NCI-H146 treated with DMSO at 0.1 percent for 48 hours (cell line): ENCODE measurements around the gene ZNF599.

Source experiments
- DNase-seq: peaks from one replicate; lab custom pipeline; 2025; ENCODE audit not compliant: unreplicated experiment; lab: John Stamatoyannopoulos, UW

Gene ZNF599

GRCh38 chr19:34744896-34745690, 27.9 kb downstream of the ZNF599 start:
- DNase-seq: no peak

DNA sequence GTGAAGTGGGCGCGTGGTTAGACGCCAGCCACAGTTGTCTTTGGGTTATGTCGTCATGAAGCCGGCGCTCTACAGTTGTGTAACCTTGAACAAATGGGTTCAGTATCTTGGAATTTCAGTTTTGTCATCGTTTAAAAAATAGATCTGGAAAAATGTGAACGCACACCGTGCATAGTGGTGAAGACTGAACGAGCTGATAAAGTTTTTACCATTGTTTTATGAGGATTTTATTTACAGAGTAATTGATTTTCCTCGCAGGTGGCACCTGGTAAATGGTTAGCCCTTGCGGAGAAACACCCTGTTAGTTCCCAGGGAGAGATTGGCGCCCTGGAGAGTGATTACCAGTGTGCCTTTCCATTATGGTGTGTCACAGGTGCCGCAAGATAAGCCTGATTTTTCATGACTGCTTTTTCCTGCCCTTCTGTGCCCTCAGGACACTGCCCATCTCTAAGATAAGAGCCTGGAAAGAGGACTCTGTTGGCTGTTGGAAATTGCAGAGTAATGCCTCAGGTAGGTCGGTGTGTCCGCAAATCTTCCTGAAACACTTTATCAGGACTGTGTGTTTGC, 38.4 kb downstream of the ZNF599 start:
- DNase-seq: peak; percentile 63

DNA sequence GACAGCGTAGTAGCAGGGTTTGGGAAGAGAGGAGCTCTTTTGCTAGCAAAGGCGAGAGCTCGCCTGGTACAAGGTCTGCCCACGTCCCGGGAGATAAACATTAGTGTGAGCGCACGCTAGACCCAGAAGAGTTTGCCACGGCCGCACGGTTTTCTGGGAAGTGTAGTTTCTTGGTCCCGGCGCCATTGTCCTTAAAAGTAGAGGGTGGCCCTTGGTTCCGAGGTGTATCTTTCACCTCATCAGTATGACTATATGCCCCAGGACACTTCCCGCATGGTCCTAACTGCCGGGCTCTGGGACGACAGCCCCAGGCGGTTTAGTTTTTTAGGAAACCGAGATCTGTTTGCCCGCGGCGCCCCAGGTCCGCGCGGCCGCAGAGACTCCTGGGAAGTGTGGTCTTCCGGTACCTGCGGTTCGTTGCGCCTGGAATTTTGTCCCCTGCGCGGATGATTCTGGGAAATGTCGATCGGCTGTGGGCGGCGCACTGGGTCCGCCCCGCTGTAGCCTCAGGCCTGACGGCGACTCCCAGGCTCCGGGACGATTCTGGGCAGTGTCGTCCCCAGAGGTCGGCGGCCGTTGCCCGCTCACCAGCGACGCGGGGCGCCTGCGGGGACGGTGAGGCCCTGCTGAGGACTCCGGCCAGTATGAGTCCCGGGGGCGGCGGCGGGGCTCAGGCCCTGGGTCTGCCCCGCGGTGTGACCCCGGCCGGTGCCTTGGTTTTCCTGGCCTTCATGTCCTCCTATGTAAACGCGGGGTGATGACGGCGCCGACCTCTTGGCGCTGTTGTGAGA, 39.1 kb downstream of the ZNF599 start, which contains the start of gene ZNF181:
TSS of gene ZNF181 (plus strand) at position 498 of the 791 bp plus-strand sequence. CDS start 795 bp downstream, outside the sequence.
- DNase-seq: peak; percentile 92

DNA sequence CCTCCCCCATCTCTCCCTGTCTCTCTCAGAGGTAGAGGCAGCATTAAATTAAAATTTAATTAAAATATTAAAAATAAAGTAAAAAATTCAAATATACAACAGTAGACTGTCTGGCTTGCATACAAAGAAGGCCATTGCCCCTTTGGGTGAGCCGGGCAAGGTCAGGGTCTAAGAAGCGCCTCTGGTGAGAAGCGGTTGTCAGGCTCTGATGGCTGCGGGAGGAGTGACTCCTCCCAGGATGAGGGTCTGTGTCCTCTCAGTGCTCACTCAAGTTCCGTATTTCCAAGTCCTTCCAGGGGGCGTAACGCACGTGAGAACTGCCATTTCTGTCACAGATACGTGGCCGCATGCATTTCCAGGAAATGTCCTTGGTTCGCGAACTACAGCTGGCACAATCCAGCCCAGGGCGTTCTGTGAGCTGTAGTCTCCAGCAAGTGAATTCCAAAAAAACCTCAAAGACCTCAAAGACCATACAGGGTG, 39.7 kb downstream of the ZNF599 start:
- DNase-seq: peak; percentile 72

DNA sequence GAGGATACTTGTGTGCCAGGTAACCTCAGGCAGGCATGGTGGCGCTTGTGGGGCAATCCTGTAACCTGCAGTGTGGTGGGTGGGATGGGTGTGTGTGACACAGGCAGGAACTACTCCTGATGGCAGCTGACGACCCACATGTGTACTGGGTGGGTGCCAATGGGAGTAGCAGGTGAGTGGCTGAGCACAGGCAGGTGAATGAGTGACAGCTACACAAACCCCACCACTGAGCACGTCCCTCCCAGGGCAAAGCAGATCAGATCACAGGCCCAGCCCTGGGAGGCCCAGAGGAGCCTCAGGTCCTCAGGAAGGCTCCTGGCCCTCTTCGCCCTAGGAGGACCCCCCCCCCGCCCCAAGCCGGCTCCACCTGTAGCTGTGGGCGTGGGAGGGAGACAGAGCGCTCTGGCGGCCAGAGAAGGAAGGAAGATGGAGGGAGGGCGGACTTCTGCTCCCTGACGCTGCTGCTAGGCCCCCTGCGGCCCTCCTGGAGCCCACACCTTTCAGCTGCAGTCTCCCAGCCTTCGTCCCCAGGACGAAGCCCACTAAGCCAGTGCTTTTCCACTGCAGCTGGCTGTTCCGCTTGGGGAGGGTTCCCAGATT, 40.3 kb downstream of the ZNF599 start:
- no peak for DNase-seq

DNA sequence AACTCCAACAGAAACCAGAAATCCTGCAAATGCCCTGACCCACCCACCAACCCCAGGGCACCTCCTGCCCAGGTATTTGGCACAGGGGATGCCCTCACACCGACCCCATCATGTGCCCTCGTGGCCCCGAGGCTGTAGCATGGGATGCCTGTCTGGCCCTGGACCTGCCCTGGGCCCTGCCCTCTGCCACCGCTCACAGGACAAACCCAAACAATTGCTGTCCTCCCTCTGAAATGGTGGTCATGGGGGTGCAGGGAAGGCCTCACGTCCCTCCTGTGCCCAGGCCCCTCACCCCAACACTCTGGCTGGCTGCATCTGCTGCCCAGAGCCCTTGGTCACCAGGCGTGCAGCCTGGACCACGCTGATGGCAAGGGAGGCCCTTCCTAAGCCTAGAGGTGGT, 41.1 kb downstream of the ZNF599 start:
- DNase-seq: no peak

- DNase-seq: no peak
Observed at GRCh38 chr19:34731019-34731829, 41.8 kb downstream of the ZNF599 start.

DNA sequence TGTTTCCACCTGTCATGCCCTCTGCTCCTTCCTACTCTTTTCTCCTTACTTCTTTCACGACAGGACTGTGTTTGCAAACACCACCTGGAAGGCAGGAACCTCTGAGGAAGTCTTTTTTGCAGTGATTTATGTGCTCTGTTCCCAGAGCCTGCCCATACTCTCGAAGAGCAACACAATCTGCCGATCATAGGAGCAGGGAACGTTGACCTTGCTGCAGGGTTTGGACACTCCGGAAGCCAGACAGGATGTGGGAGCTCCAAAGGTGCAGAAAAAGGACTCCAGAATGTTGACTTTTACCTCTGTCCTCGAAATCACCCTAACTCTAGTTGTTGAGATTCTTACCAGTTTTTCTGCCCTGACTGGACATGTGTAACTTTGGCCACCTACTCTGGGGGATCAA, 47.6 kb downstream of the ZNF599 start:
- no peak for DNase-seq

- no peak for DNase-seq
Observed at GRCh38 chr19:34722353-34722752, 50.7 kb downstream of the ZNF599 start.

GRCh38 chr19:34715357-34715756, 57.7 kb downstream of the ZNF599 start:
- DNase-seq: no peak

DNA sequence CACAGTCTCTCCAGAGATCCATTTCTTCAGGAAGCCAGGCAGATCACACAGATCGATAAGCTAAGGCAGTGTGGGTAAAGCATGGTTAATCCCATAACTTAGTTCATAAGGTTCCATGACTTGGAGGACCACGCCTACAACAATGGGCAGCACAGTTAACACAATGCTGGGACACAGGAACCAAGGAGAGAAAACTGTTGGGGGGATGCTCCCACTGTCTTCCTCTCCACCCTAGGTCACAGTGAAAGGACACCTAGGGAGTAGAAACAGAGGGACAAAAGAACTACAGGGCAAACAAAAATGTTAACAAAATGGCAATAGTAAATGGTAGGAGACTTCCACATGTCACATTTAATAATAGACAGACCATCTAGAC, 59.8 kb downstream of the ZNF599 start:
- no peak for DNase-seq

DNA sequence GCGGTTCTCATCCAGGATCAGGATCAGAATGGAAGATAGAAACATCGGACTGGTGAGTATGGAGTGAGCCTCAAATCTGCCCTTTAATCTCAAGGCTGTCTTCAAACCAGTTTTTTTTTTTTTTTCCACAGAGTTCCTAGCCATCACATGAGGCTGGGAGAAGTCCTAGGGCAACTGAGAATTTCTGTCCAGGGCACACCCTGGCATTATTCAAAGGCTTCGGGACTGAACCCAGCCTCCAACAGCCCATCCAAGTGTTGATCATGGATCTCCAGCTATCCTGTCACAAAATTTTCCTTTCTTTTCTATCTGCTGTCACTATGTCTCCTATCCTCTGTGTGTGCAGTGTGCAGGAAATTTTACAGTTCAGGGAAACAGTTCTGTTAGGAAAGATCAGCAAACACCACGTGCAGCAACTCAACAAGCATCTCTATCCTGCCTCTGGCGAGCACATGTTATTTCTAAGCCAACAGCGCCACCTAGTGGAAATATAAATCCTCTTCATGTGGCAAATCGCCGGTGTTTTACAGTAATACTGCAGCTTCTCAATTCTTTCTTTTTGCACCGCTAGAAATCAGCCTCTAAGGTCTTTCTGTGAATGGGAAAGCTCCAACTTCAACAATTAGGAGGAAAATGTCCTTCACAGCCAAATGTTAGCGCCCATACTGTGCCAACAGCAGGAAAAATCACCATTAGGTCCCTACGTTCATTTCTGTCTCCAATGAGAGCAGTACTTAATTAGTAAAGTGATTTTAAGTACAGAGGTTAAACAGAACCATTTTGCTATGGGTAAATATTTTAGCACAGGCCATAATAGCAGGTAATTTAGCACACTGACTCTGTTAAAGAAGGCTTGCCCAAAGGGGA, 60.4 kb downstream of the ZNF599 start:
- peak; percentile 65 for DNase-seq

GRCh38 chr19:34711890-34712289, 61.1 kb downstream of the ZNF599 start:
- DNase-seq: peak; percentile 3
